Renal pelvis (tissue), 4 donors: Measurements from ENCODE around the gene ADCY3. TPM values are rescaled to one million over a fixed set of nuclear protein-coding genes. Genes with fewer than 3 reads are reported as not detected.
A peak's percentile ranks its signal among the peaks of the same experiment; 100 is the strongest.

Experiments used
- DNase-seq: peaks from one replicate; pipeline ENCODE4 v3.0.0-alpha.2; 2013
- polyA plus RNA-seq, 3 donors: library from polyadenylated mRNA; unstranded; fragments of 120-200 nt; gene quantifications; one replicate each; pipeline ENCODE4 v1.2.1, GENCODE V29; 2013; ENCODE audit not compliant: insufficient read length in 3 of 3

The ADCY3 gene
- polyA plus RNA-seq, 3 donors = 19.4 to 26.6 (median 20.2) TPM

GRCh38 chr2:24926602-24927252, 6.7 kb upstream of the ADCY3 start:
- DNase-seq = peak; percentile 38

GRCh38 chr2:24926220-24926601, 6.2 kb upstream of the ADCY3 start:
- no peak for DNase-seq

GRCh38 chr2:24925815-24926214, 5.8 kb upstream of the ADCY3 start:
- no peak for DNase-seq

- no peak for DNase-seq
Measured at GRCh38 chr2:24924732-24925131, 4.7 kb upstream of the ADCY3 start.

GRCh38 chr2:24924266-24924665, 4.2 kb upstream of the ADCY3 start:
- DNase-seq = no peak

- DNase-seq = no peak
Measured at GRCh38 chr2:24923106-24923505, 3.1 kb upstream of the ADCY3 start.

GRCh38 chr2:24922556-24922955, 2.5 kb upstream of the ADCY3 start:
- no peak for DNase-seq

GRCh38 chr2:24920809-24921441, 888 bp upstream of the ADCY3 start:
- no peak for DNase-seq

- peak; percentile 10 for DNase-seq
Measured at GRCh38 chr2:24919506-24920097, 435 bp downstream of the ADCY3 start.

- DNase-seq = no peak
Measured at GRCh38 chr2:24919037-24919505, 966 bp downstream of the ADCY3 start.

GRCh38 chr2:24918326-24919036, 1.6 kb downstream of the ADCY3 start:
- no peak for DNase-seq

- DNase-seq = no peak
Measured at GRCh38 chr2:24917731-24918325, 2.2 kb downstream of the ADCY3 start.

- no peak for DNase-seq
Measured at GRCh38 chr2:24917086-24917485, 3.0 kb downstream of the ADCY3 start.

GRCh38 chr2:24915796-24916195, 4.2 kb downstream of the ADCY3 start:
- no peak for DNase-seq

- no peak for DNase-seq
Measured at GRCh38 chr2:24915175-24915574, 4.9 kb downstream of the ADCY3 start.

GRCh38 chr2:24914713-24915112, 5.3 kb downstream of the ADCY3 start:
- DNase-seq = no peak

GRCh38 chr2:24913911-24914310, 6.1 kb downstream of the ADCY3 start:
- DNase-seq = no peak

GRCh38 chr2:24912986-24913385, 7.1 kb downstream of the ADCY3 start:
- DNase-seq = no peak

- DNase-seq = no peak
Measured at GRCh38 chr2:24912523-24912922, 7.5 kb downstream of the ADCY3 start.

GRCh38 chr2:24910245-24910644, 9.8 kb downstream of the ADCY3 start:
- DNase-seq = no peak

- no peak for DNase-seq
Measured at GRCh38 chr2:24909555-24910177, 10.4 kb downstream of the ADCY3 start.

GRCh38 chr2:24908461-24908901, 11.6 kb downstream of the ADCY3 start:
- DNase-seq = no peak
